Measurements from ENCODE around the gene PTPRN2.
A peak's percentile ranks its signal among the peaks of the same experiment; 100 is the strongest.

Gene PTPRN2

GRCh38 chr7:158135931-158136330 lies 451.7 kb downstream of the PTPRN2 start:
- no peak for DNase-seq (ENCODE audit: low spot score)

GRCh38 chr7:158134824-158135223 lies 452.8 kb downstream of the PTPRN2 start:
- no peak for DNase-seq (ENCODE audit: low spot score)

- no peak for DNase-seq (ENCODE audit: low spot score)
These were observed 453.9 kb downstream of the PTPRN2 start for GRCh38 chr7:158133515-158134271.

- DNase-seq (ENCODE audit: low spot score): no peak
These were observed 454.6 kb downstream of the PTPRN2 start for GRCh38 chr7:158133057-158133456.

GRCh38 chr7:158130023-158130409 lies 457.6 kb downstream of the PTPRN2 start:
- no peak for DNase-seq (ENCODE audit: low spot score)

GRCh38 chr7:158129037-158130022 lies 458.3 kb downstream of the PTPRN2 start:
- peak; percentile 43 for DNase-seq (ENCODE audit: low spot score)

- DNase-seq (ENCODE audit: low spot score): no peak
These were observed 459.1 kb downstream of the PTPRN2 start for GRCh38 chr7:158128572-158128971.

- no peak for DNase-seq (ENCODE audit: low spot score)
These were observed 460.4 kb downstream of the PTPRN2 start for GRCh38 chr7:158127241-158127640.

- no peak for DNase-seq (ENCODE audit: low spot score)
These were observed 461.0 kb downstream of the PTPRN2 start for GRCh38 chr7:158126661-158127060.

- no peak for DNase-seq (ENCODE audit: low spot score)
These were observed 461.9 kb downstream of the PTPRN2 start for GRCh38 chr7:158125721-158126120.

GRCh38 chr7:158125091-158125490 lies 462.5 kb downstream of the PTPRN2 start:
- DNase-seq (ENCODE audit: low spot score): no peak

- no peak for DNase-seq (ENCODE audit: low spot score)
These were observed 462.9 kb downstream of the PTPRN2 start for GRCh38 chr7:158124671-158125079.

- DNase-seq (ENCODE audit: low spot score): no peak
These were observed 463.9 kb downstream of the PTPRN2 start for GRCh38 chr7:158123753-158124152.

- DNase-seq (ENCODE audit: low spot score): no peak
These were observed 464.4 kb downstream of the PTPRN2 start for GRCh38 chr7:158123214-158123613.

- no peak for DNase-seq (ENCODE audit: low spot score)
These were observed 466.1 kb downstream of the PTPRN2 start for GRCh38 chr7:158121441-158122045.

- no peak for DNase-seq (ENCODE audit: low spot score)
These were observed 466.9 kb downstream of the PTPRN2 start for GRCh38 chr7:158120716-158121115.

GRCh38 chr7:158120316-158120715 lies 467.3 kb downstream of the PTPRN2 start:
- no peak for DNase-seq (ENCODE audit: low spot score)

- no peak for DNase-seq (ENCODE audit: low spot score)
These were observed 470.0 kb downstream of the PTPRN2 start for GRCh38 chr7:158117341-158118222.

GRCh38 chr7:158116235-158116634 lies 471.4 kb downstream of the PTPRN2 start:
- DNase-seq (ENCODE audit: low spot score): no peak

- DNase-seq (ENCODE audit: low spot score): no peak
These were observed 473.4 kb downstream of the PTPRN2 start for GRCh38 chr7:158114056-158114850.

All from putamen (tissue), 1 donor.